GM12875 (cell line): ENCODE data around the gene ZMIZ1.

ENCODE experiments used
- H3K4me3 ChIP-seq: one replicate; pipeline ENCODE4 v1.5.1; 2011; ENCODE audit warnings: low read depth, low read length, control low read depth
- CTCF ChIP-seq: IDR thresholded peaks from 2 replicates; pipeline ENCODE4 v1.5.1; 2011; ENCODE audit warnings: low read depth, mild to moderate bottlenecking, control low read depth, inconsistent platforms, low read length, moderate library complexity, borderline replicate concordance; ENCODE audit not compliant: insufficient read depth

The ZMIZ1 gene

GRCh38 chr10:79088176-79088575 is 19.4 kb downstream of the ZMIZ1 start:
- no peak for TF ChIP-seq CTCF
- no peak overlapping the region for H3K4me3 ChIP-seq

- no peak overlapping the region for H3K4me3 ChIP-seq
- TF ChIP-seq CTCF: no peak
Observed at GRCh38 chr10:79088613-79089355, 20.0 kb downstream of the ZMIZ1 start.

- H3K4me3 ChIP-seq: no peak overlapping the region
- TF ChIP-seq CTCF: no peak
Observed at GRCh38 chr10:79089632-79090031, 20.9 kb downstream of the ZMIZ1 start.

GRCh38 chr10:79090134-79090803 is 21.5 kb downstream of the ZMIZ1 start:
- no peak for TF ChIP-seq CTCF
- H3K4me3 ChIP-seq: no peak overlapping the region

- TF ChIP-seq CTCF: no peak
- H3K4me3 ChIP-seq: no peak overlapping the region
Observed at GRCh38 chr10:79092292-79092896, 23.6 kb downstream of the ZMIZ1 start.

- no peak for TF ChIP-seq CTCF
- H3K4me3 ChIP-seq: no peak overlapping the region
Observed at GRCh38 chr10:79093658-79094411, 25.1 kb downstream of the ZMIZ1 start.
